Hepatocyte (in vitro differentiated cells): ENCODE measurements around the gene FAM222B. TPM values are rescaled to one million over a fixed set of nuclear protein-coding genes. Genes with fewer than 3 reads are reported as not detected.
"Not testable (repeated sequence)": the region's sequence is repeated elsewhere in the genome, so short reads cannot be mapped to it uniquely, and the experiment has no call there.

Source experiments
- DNase-seq: peaks from one replicate; pipeline ENCODE4 v3.0.0-alpha.2; 2016; ENCODE audit warnings: low spot score
- H2AFZ ChIP-seq: fragments of 200-600 bp; sonication (generic); 2 replicates; pipeline ENCODE4 v1.6.0; 2016; ENCODE audit warnings: antibody characterized with exemption, mild to moderate bottlenecking
- H3K27ac ChIP-seq: fragments of 200-600 bp; sonication (generic); 2 replicates; pipeline ENCODE4 v1.5.1; 2016; ENCODE audit warnings: mild to moderate bottlenecking
- H3K27me3 ChIP-seq: fragments of 200-600 bp; sonication (generic); 2 replicates; pipeline ENCODE4 v1.6.1; 2016
- H3K36me3 ChIP-seq: fragments of 200-600 bp; sonication (generic); replicated peaks from 2 replicates; pipeline ENCODE4 v1.5.1; 2016; ENCODE audit warnings: low read depth; ENCODE audit not compliant: insufficient read depth
- H3K4me1 ChIP-seq: fragments of 200-600 bp; sonication (generic); 2 replicates; pipeline ENCODE4 v1.5.1; 2016; ENCODE audit warnings: mild to moderate bottlenecking, moderate library complexity; ENCODE audit not compliant: insufficient read depth
- H3K4me2 ChIP-seq: fragments of 200-600 bp; sonication (generic); 2 replicates; pipeline ENCODE4 v1.6.0; 2016
- H3K4me3 ChIP-seq: fragments of 200-600 bp; sonication (generic); 2 replicates; pipeline ENCODE4 v1.5.1; 2016; ENCODE audit warnings: mild to moderate bottlenecking
- H3K79me2 ChIP-seq: fragments of 200-600 bp; sonication (generic); 2 replicates; pipeline ENCODE4 v1.6.0; 2017; ENCODE audit warnings: mild to moderate bottlenecking
- H3K9me2 ChIP-seq: fragments of 200-600 bp; sonication (generic); replicated peaks from 2 replicates; pipeline ENCODE4 v1.6.0; 2017; ENCODE audit warnings: mild to moderate bottlenecking; ENCODE audit not compliant: insufficient read depth
- H3K9me3 ChIP-seq: fragments of 200-600 bp; sonication (generic); 2 replicates; pipeline ENCODE4 v1.5.1; 2016; ENCODE audit warnings: low read depth, mild to moderate bottlenecking
- H4K20me1 ChIP-seq: fragments of 200-600 bp; sonication (generic); 2 replicates; pipeline ENCODE4 v1.6.0; 2016; ENCODE audit warnings: mild to moderate bottlenecking; ENCODE audit not compliant: insufficient read depth, poor library complexity, severe bottlenecking
- CTCF ChIP-seq: fragments of 200-600 bp; sonication (generic); IDR thresholded peaks from 2 replicates; pipeline ENCODE4 v1.5.1; 2016; ENCODE audit warnings: antibody characterized with exemption, mild to moderate bottlenecking; ENCODE audit not compliant: poor library complexity
- EZH2 ChIP-seq: fragments of 200-600 bp; sonication (generic); IDR thresholded peaks from 2 replicates; pipeline ENCODE4 v1.6.1; 2016; ENCODE audit warnings: antibody characterized with exemption, mild to moderate bottlenecking, borderline replicate concordance
- EZH2phosphoT487 ChIP-seq: fragments of 200-600 bp; sonication (generic); IDR thresholded peaks from one replicate; pipeline ENCODE4 v1.6.1; 2018; ENCODE audit warnings: antibody characterized with exemption, mild to moderate bottlenecking, low read depth, moderate library complexity; ENCODE audit not compliant: unreplicated experiment, severe bottlenecking
- WGBS: methylation state at CpG from one replicate; pipeline ENCODE4 v1.1.6; 2016; ENCODE audit warnings: low lambda C conversion rate; ENCODE audit errors: missing lambda C conversion rate; 5-methylcytosine and 5-hydroxymethylcytosine counted together
- polyA plus RNA-seq: library from polyadenylated mRNA; unstranded; fragments of >200 nt; fragmentation: Nextera tagmentation; extraction: Ambion mirVana; gene quantifications from 2 replicates; pipeline ENCODE4 v1.2.1, GENCODE V29; 2016
- total RNA-seq: library from RNA; depleted of rRNA; stranded (reverse); fragments of >200 nt; gene quantifications from 2 replicates; pipeline ENCODE4 v1.2.3, GENCODE V29; 2014

FAM222B gene
- total and polyA plus RNA-seq, 2 experiments from 2014 or later: 7.9 to 36.0 TPM

DNA sequence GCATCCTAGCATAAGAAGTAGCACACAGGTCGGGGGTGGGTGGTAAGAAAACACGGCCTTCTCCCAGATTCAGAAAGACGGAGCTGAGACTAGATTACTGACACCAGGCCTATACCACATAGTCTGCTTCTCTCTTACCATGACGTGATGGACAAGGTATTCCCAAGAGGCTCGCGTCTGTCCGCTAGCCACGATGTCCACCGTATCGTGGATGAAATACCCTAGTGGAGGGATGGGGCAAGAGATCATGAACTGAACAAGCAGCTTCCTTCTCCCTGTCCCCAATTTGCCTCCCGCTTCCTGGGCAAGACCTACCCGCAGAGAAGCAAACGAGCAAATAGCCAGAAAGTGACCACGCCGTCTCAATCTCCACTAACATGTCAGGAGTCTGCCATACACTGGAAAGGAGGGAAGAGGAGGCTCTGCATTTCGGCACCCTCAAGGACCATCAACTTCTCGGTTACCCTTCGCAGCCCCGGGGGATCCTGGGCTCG is 117.4 kb downstream of the FAM222B start:
- no peaks in the 10 kb centered on the region for H3K36me3 ChIP-seq
- no peak for TF ChIP-seq CTCF
- 13% methylated on average over 20 of the region's 20 CpGs for WGBS
- DNase-seq: peak; percentile 52
- H3K4me1 ChIP-seq: peaks cover 32% of the 10 kb centered on the region
- H3K9me3 ChIP-seq: no peaks in the 10 kb centered on the region
- H3K4me3 ChIP-seq: peak overlapping the region; percentile 54
- H3K27me3 ChIP-seq: no peaks in the 10 kb centered on the region
- peaks cover 30% of the 10 kb centered on the region for H3K79me2 ChIP-seq
- H4K20me1 ChIP-seq: peaks cover 33% of the 10 kb centered on the region
- H3K9me2 ChIP-seq: no peaks in the 10 kb centered on the region
- H3K27ac ChIP-seq: peak overlapping the region; percentile 94
- no peak overlapping the region for H2AFZ ChIP-seq
- H3K4me2 ChIP-seq: peak overlapping the region; percentile 100

DNA sequence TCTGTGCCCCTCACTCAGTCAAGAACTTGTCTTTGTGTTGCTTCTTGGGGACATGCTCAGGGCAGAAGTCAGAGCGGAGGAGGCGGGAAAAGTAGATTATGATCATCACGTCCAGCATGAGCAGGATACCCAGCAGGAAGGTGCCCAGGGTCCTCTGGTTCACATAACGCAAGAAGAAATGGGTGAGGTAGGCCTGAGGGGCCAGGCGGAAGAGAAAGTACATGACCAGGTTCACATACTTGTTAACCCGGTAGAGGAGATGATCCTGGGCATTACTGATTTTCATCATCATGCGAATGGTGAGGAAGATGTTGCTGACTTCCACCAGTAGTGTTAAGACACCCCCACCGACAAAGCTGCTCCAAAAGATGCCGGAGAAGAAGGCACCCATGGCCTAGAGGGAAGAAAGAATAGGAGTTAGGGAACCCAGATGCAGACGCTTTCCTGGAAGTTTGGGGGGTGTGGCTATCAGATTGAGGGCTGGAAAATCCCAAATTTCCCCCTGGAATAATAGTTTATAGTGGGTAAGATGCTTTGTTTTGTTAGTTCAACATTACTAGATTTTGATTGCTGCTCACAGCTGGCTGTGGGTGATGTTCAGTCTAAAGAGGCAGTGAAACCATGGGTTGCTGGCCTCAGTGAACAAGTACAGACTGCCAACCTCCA is 118.0 kb downstream of the FAM222B start:
- Histone ChIP-seq H4K20me1 (peaks cover 34% of the 10 kb centered on the region), H3K9me3 (no peaks in the 10 kb centered on the region), H2AFZ (no peak overlapping the region), H3K4me3 (no peak overlapping the region), H3K27ac (peak overlapping the region; percentile 94), H3K4me1 (peaks cover 32% of the 10 kb centered on the region), H3K9me2 (no peaks in the 10 kb centered on the region), H3K79me2 (peaks cover 33% of the 10 kb centered on the region), H3K4me2 (peak overlapping the region; percentile 100), H3K36me3 (no peaks in the 10 kb centered on the region), H3K27me3 (no peaks in the 10 kb centered on the region)
- DNase-seq: no peak
- 80% methylated on average over 10 of the region's 10 CpGs for WGBS
- TF ChIP-seq EZH2phosphoT487: no peak
- no peak for TF ChIP-seq EZH2
- TF ChIP-seq CTCF: no peak

GRCh38 chr17:28723836-28724499 is 118.6 kb downstream of the FAM222B start:
- H3K9me2 ChIP-seq, H3K9me3 ChIP-seq, H3K4me3 ChIP-seq, H2AFZ ChIP-seq, H3K36me3 ChIP-seq, H3K27me3 ChIP-seq, DNase-seq, H3K4me2 ChIP-seq: not testable (repeated sequence)
- Histone ChIP-seq H3K4me1 (peaks cover 34% of the 10 kb centered on the region), H3K27ac (peak overlapping the region; percentile 94), H4K20me1 (peaks cover 34% of the 10 kb centered on the region), H3K79me2 (peaks cover 33% of the 10 kb centered on the region)
- 84% methylated on average over 4 of the region's 4 CpGs for WGBS

GRCh38 chr17:28723159-28723835 is 119.3 kb downstream of the FAM222B start:
- H4K20me1 ChIP-seq: peaks cover 34% of the 10 kb centered on the region
- no peak overlapping the region for H2AFZ ChIP-seq
- H3K27me3 ChIP-seq: no peaks in the 10 kb centered on the region
- peak overlapping the region; percentile 5 for H3K27ac ChIP-seq
- H3K9me2 ChIP-seq: no peaks in the 10 kb centered on the region
- H3K4me3 ChIP-seq: no peak overlapping the region
- DNase-seq: no peak
- H3K9me3 ChIP-seq: no peaks in the 10 kb centered on the region
- no peaks in the 10 kb centered on the region for H3K36me3 ChIP-seq
- TF ChIP-seq EZH2 (no peak), CTCF (no peak), EZH2phosphoT487 (no peak)
- WGBS: 92% methylated on average over 6 of the region's 6 CpGs
- no peak overlapping the region for H3K4me2 ChIP-seq
- H3K79me2 ChIP-seq: peaks cover 33% of the 10 kb centered on the region
- H3K4me1 ChIP-seq: peaks cover 40% of the 10 kb centered on the region
